HPDE6-E6E7 (cell line): ENCODE data around the gene CSTA.

Experiments used
- DNase-seq: peaks from one replicate; pipeline ENCODE4 v3.0.0; 2011; ENCODE audit warnings: missing footprints; ENCODE audit errors: extremely low spot score

CSTA gene

DNA sequence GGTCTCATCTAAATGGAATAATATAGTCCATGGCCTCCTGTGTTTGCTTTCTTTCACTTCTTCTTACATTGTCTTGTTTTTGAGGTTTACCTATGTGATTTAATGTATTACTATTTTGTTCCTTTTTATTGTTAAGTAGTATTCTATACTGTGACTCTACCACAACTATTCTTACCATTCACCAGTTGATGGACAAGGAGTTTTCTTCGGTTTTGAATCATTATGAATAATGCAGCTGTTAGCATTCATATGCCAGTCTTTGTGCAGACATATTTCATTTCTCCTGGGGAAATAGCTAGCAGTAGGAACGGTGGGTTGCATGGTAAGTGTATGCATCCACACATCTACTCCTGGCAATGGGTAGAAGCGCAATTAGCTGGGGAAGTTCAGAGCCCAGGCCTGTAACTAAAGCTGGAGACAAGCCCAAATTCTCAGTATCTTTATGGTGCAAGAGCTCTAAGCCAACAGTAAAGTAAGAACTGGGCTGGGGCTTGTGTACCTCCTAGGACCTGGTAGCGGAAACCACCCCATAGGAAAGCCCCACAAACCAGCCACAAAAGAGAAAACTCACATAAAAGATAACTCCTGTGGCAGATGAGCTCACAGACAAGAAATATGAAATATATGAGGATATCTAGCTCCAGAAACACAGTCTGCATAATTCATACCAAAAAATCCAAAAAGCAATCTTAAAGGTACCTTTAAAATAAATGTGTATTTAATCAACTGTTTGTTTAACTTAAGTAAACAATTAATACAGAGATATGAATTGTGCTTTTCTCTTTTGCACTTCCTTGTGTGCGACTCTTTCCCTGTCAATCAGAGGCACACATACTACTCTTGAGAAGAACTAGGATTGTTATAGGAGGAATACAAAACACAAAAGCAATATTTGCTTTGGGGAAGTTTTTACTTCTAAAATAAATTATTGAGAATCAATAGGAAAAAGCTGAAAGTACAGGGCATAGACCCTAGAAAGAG, 2.7 kb upstream of the CSTA start:
- no peak for DNase-seq

- no peak for DNase-seq
Measured at GRCh38 chr3:122325769-122326168, 721 bp downstream of the CSTA start.

GRCh38 chr3:122331886-122332285, 6.8 kb downstream of the CSTA start:
- DNase-seq = no peak

DNA sequence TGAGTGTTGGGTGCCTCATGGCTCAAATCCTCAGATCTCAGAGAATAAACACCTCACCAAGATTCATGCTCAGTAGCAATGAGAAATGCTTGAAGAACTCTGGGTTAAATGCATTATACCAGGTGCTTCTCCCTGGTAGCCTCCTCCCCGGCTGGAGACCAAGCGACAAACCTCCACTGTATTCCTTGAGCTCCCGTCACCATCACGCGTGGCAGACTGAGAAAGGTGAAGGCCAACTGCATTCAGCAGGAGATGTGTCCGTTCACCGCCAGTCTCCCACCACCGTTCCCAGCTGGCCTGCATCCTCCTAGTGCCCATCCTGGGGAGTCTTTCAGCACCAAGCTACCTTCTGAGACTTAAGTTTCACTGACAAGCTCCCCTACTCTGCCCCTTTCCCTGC, 7.5 kb downstream of the CSTA start:
- no peak for DNase-seq

GRCh38 chr3:122342803-122343202, 17.8 kb downstream of the CSTA start:
- no peak for DNase-seq

GRCh38 chr3:122343654-122344053, 18.6 kb downstream of the CSTA start:
- DNase-seq = no peak

DNA sequence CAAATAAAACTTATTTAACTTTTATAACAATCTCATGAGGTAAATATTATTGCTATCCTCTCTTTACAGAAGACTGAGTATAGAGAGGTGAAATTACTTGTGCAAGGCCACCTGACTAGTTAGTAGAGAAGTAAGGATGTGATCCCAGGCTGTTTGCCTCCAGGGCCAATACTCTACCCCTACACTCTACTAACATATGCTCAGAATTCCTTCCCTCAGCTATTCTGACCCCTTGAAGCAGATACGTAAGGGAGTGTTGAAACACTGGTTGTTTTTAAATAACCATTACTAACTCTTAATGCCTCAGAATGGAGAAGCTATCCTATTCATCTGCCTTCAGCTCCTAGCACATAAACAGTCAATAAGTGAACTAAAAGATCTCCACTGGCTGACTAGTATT, 24.1 kb downstream of the CSTA start:
- no peak for DNase-seq

DNA sequence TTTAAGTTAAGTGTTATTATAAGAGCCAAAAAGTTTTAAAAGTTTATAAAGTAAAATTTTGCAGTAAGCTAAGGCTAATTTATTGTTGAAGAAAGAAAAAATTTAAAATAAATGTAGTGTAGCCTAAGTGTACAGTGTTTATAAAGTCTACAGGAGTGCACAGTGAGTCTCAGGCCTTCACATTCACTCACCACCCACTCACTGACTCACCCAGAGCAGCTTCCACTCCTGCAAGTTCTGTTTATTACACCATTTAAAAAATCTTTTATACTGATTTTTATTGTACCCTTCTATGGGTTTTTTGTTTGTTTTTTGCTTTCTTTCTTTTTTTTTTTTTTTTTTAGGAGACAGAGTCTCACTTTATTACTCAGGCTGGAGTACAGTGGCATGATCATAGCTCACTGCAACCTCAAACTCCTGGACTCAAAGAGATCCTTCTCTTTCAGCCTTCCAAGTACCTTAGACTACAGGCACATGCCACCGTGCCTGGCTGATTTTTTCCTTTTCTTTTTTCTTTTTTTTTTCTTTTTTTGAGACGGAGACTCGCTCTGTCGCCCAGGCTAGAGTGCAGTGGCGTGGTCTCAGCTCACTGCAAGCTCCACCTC, 25.9 kb downstream of the CSTA start:
- DNase-seq = no peak

GRCh38 chr3:122351612-122352011, 26.6 kb downstream of the CSTA start:
- no peak for DNase-seq

GRCh38 chr3:122353215-122353614, 28.2 kb downstream of the CSTA start:
- DNase-seq = peak; percentile 21

DNA sequence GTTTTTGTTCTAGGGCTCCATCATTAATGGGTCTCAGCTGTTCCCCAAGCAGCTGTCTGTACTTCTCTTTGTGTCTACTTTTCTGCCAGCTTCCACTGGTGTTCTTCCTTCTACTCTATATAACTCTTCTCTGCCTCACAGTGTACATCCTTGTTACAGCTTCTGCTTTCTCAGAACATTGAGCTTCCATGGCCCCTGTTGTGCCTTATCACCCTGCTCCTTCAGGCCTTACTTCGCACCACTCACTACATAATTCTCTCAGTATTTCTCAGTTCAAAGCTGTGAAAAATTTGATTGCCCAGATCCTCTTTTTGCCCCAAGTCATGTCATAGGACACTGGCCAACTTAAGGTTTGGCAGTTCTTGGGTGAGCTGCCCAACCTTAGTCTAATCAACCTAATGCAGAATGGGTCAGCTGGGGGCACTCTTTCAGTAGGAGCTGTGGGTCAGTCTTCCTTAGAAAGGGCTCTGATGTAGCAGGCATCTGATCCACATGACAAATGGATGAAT, 28.9 kb downstream of the CSTA start:
- no peak for DNase-seq

DNA sequence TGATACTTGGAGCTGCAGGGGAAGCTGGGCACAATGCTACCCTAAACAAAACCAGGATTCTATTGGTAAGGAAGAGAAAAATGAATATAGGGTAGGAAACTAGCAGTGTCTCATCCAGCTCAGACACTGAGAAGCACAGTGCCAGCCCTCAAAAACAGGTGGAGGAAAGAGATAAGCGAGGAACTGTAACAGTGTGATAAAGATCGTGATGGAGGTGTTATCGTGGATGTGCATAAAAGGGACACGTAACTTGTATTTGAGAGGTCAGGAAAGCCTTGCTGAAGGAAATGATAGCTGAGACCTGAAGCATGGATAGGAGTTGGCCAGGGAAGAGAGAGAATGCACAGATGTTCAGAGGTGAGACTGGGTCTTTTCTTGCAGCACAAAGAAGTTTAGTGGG, 30.6 kb downstream of the CSTA start:
- no peak for DNase-seq

DNA sequence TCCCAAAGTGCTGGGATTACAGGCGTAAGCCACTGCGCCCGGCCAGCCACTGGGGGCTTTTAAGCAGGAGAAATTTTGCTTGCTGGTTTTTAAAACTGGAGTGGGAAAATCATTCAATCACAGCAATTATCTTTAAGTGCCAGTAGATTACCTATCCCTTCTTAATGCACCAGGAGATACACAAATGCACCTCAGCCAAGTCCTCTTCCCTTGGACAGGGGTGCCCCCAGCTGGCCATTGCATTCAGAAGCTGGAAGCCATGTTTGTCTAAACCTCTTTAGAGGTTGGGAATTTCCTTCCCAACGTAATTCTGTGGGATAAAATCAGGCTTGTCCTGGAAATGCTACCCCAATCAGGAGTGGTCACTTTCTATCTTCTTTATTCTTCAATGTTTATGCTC, 31.4 kb downstream of the CSTA start:
- peak; percentile 52 for DNase-seq

DNA sequence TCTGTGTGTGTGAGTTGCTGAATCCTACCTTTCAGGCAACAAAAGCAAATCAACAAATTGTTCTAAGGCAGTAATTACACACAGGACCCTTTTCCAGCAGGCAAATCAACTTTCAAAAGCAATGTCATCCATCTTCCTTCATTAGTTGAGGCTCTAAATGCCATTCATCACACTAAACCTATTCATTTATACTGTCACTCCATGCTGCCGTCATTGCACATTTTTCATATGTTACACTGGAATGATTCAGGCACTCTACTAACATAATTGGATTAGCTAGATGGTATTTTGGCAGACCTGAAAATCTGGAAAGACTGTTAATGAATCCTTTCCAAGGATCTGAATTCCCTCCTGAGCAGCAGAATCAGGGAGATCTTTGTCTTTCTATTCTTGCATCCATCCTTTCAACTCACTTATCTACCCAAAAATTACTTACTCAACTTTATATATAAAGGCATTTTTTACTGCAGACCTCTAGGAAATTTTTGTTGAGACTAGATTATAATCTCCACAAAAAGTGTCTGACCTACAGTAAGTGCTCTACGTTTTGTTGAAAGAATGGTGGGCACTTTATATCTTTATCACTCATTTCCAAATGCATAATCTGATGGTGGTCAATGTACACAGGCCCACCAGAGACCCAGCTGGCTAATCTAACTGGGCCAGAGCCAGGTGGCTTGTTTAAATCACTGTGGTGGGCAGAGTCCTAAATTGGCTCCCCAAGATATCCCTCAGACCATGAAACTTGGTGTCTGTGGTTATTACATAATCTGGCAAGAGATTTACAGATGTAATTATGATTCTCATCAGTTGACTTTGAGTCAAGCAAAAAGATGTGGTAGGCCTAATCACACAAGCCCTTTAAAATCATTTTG, 33.0 kb downstream of the CSTA start:
- DNase-seq = no peak

- DNase-seq = no peak
Measured at GRCh38 chr3:122358703-122359032, 33.6 kb downstream of the CSTA start.

DNA sequence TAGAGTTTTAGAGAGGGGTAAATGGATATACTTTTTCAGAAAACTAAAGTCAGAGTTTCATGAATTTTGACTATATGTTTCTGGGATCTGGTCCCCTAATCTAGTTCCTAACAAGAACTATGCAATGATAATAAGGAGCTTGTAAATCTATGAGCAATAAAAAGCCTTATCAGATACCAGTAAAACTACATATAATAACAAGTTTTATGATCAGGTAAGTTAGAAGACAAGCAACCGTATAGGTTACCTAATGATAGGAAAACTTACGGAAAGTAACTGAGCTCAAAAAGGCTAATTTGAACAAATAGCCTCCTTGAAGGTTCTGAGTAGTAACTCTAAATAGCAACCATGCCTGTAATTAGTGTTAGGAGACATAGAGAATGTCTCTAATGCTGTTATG, 37.0 kb downstream of the CSTA start:
- no peak for DNase-seq

GRCh38 chr3:122364490-122364889, 39.4 kb downstream of the CSTA start:
- no peak for DNase-seq

GRCh38 chr3:122365073-122365472, 40.0 kb downstream of the CSTA start:
- no peak for DNase-seq

GRCh38 chr3:122365582-122366378, 40.7 kb downstream of the CSTA start:
- peak; percentile 71 for DNase-seq

GRCh38 chr3:122366379-122366749, 41.3 kb downstream of the CSTA start:
- DNase-seq = peak; percentile 34

- DNase-seq = no peak
Measured at GRCh38 chr3:122374034-122374433, 49.0 kb downstream of the CSTA start.
